Psoas muscle (tissue), 8 donors: ENCODE measurements around the gene E2F8. TPM values are rescaled to one million over a fixed set of nuclear protein-coding genes. Genes with fewer than 3 reads are reported as not detected.

ENCODE experiments used
- ATAC-seq, 4 donors: fragments of 200-7000 bp; cut with Tn5 transposase; one replicate each; pipeline ENCODE4 v1.9.1; 2020; ENCODE audit warnings: moderate library complexity in 3 of 4, mild to moderate bottlenecking in 2 of 4
- DNase-seq, 2 donors: peaks; one replicate each; pipeline ENCODE4 v3.0.0-alpha.2; 2020
- H3K27ac ChIP-seq: fragments of 200-600 bp; one replicate; pipeline ENCODE4 v1.8.0; 2022
- H3K27me3 ChIP-seq, 3 donors: fragments of 200-600 bp in 1 of 3; one replicate each; pipeline versions ENCODE4 v1.6.1 to v1.8.0; 2013 to 2022; ENCODE audit warnings: low read length in 2 of 3, mild to moderate bottlenecking in 2 of 3, moderate library complexity in 1 of 3; ENCODE audit not compliant: insufficient read depth in 3 of 3
- H3K36me3 ChIP-seq, 2 donors: fragments of 200-600 bp in 1 of 2; one replicate each; pipeline versions ENCODE4 v1.6.1 to v1.8.0; 2013 to 2022; ENCODE audit warnings: low read depth in 1 of 2, mild to moderate bottlenecking in 1 of 2, moderate library complexity in 1 of 2; ENCODE audit not compliant: insufficient read depth in 1 of 2
- H3K4me1 ChIP-seq: fragments of 200-600 bp; one replicate; pipeline ENCODE4 v1.8.0; 2022
- H3K4me3 ChIP-seq: fragments of 200-600 bp; one replicate; pipeline ENCODE4 v1.8.0; 2022; ENCODE audit warnings: mild to moderate bottlenecking
- H3K9me3 ChIP-seq: fragments of 200-600 bp; one replicate; pipeline ENCODE4 v1.8.0; 2022
- WGBS, 3 donors: extraction: QIAGEN DNeasy Blood & Tissue Kit; methylation state at CpG; one replicate each; pipeline versions ENCODE4 v1.1.6 to v1.1.7; 2013; 5-methylcytosine and 5-hydroxymethylcytosine counted together
- intact Hi-C, 2 donors: fragments of 100-400 bp; cut with DNase I; formaldehyde crosslinking; loops; one replicate each; pipeline versions ENCODE4 v1.11.0 to v1.14.2; 2022
- polyA plus RNA-seq, 3 donors: library from polyadenylated mRNA; stranded (reverse); fragments of 200-250 nt; gene quantifications; one replicate each; pipeline ENCODE4 v1.2.3, GENCODE V29; 2013
- total RNA-seq, 4 donors: library from RNA; stranded (reverse); fragmentation: NEBNext Ultra II Directional in 2 of 4; extraction: Animal tissue kit (Norgen Biotek cat#: 25700) in 2 of 4; gene quantifications; one replicate each; pipeline versions ENCODE4 v1.2.1 to v1.2.4, GENCODE V29; 2021 to 2023
- TF ChIP-seq, protein P1 (sequence below): fragments of 200-600 bp; IDR thresholded peaks from one replicate; pipeline ENCODE4 v1.8.0; 2022; ENCODE audit warnings: antibody characterized with exemption
- donor health status: healthy with polysubstance abuse.
- donor health status: DM: no; HTN: no; CAD: no; lungs with moderate emphysema.
- donor health status: Bipolar disorder and iron deficiency.
- donor health status: healthy.
- donor health status: DM: yes; HTN: yes; CAD: no.
- donor health status: DM: no; HTN: no; CAD: no.
- donor health status: DM: no; HTN: no; CAD: no.
- donor health status: DM: yes; HTN: yes; CAD: no.

Gene E2F8
- total and polyA plus RNA-seq, 7 donors = 1.00 to 11.6 (median 1.5) TPM

DNA sequence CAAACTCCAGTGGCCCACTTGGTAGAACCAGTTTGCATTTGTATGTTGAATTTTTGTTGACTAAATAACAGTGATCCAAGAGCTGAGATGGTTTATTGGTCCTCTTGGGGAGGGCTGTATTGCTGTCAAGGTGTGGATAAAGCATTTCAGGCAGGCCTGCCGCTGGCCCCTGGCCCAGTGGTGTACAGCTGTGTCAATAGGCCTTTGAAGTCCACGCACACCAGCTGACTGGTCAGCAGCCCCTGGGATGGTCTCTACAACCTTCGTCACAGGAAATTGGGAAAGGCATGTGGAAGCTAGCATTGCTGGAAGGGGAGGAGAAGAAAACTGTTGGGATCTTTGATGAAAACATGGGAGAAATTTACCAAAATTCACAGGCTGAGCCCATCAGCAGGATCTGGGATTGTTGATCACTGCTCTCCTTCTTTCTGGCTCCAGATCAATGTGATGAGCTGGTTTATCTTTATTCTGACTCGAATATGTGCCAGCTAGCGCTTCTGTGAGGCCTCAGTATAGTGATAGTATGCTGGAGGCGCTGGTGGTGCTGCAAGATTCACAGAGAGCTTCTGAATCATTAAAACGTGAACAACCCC lies 12.5 kb upstream of the E2F8 start:
- no peaks in the 10 kb centered on the region for H3K9me3 ChIP-seq
- TF ChIP-seq, protein P1, sequence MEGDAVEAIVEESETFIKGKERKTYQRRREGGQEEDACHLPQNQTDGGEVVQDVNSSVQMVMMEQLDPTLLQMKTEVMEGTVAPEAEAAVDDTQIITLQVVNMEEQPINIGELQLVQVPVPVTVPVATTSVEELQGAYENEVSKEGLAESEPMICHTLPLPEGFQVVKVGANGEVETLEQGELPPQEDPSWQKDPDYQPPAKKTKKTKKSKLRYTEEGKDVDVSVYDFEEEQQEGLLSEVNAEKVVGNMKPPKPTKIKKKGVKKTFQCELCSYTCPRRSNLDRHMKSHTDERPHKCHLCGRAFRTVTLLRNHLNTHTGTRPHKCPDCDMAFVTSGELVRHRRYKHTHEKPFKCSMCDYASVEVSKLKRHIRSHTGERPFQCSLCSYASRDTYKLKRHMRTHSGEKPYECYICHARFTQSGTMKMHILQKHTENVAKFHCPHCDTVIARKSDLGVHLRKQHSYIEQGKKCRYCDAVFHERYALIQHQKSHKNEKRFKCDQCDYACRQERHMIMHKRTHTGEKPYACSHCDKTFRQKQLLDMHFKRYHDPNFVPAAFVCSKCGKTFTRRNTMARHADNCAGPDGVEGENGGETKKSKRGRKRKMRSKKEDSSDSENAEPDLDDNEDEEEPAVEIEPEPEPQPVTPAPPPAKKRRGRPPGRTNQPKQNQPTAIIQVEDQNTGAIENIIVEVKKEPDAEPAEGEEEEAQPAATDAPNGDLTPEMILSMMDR = no peak
- ATAC-seq (no peak), DNase-seq (no peak)
- no peaks in the 10 kb centered on the region for H3K4me1 ChIP-seq
- no peak overlapping the region for H3K4me3 ChIP-seq
- intact Hi-C loops = loop anchor here in 1 of 2 donors (5.0 kb wide), 1 partner anchor 181 kb away; no protein-coding TSS in a partner anchor
- 69 to 74% (median 69%) methylated on average over 7 of the region's 7 CpGs for WGBS, 3 donors
- H3K27ac ChIP-seq = no peak overlapping the region
- H3K36me3 ChIP-seq = no peaks in the 10 kb centered on the region
- no peaks in the 10 kb centered on the region for H3K27me3 ChIP-seq

DNA sequence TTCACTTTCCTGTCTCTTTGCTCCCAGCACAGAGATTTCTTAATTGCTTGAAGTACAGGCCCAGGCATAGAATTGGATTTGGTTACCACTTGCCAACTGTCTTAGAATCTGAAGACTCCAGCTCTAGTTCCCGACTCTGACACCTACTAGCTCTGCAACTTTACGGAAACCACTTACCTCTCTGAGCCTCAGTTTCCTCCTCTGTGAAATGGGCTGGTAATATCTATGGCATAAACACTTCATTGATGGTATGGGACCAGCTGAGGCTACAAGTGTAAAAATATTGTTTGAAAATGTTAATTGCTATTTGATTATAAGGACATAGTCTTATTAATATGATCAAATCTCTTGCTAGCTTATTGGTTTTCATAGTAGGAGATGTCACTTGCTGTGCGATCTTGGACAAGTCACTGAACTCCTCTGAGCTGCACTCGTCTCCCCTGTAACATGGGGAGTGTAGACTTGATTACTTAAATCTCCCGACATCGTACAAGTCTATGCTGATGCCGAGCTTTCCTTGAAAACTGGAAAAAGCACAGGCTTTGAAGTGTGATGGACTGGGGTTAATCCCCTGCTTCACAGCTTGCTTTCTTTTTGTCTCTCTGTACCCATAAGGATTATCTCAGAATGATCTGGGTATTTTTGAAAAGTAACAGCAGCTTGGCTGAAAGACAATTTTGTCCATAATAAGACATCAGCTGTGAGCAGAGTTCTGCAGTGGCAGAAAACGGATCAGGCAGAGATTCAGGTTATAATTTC lies 11.8 kb upstream of the E2F8 start:
- Histone ChIP-seq H3K4me3 (no peak overlapping the region), H3K4me1 (no peaks in the 10 kb centered on the region), H3K9me3 (no peaks in the 10 kb centered on the region), H3K27ac (no peak overlapping the region), H3K36me3 (no peaks in the 10 kb centered on the region), H3K27me3 (no peaks in the 10 kb centered on the region)
- 57 to 74% (median 68%) methylated on average over 8 of the region's 8 CpGs for WGBS, 3 donors
- intact Hi-C loops = loop anchor here in 1 of 2 donors (5.0 kb wide), 1 partner anchor 180 kb away; no protein-coding TSS in a partner anchor
- ATAC-seq = no peak
- DNase-seq = no peak
- TF ChIP-seq, protein P1 = no peak

DNA sequence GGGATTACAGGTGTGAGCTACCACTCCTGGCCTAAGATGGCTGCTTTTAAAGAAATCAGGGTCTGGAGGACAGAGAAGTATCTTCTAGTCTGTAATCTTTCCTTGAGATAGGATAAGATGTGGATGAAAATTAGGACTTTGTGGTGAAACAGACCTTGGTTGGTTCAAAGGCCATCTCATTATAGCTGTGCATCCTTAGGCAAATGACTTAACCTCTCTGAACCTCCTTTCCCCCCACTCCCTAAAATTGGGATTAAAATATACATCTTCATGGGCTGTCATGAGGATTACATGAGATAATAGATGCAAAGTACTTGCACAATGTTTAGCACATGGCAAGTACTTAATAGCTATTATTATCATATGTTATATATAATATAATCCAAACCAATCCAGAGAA lies 10.8 kb upstream of the E2F8 start:
- ATAC-seq (no peak), DNase-seq (no peak)
- Histone ChIP-seq H3K27ac (no peak overlapping the region), H3K27me3 (no peaks in the 10 kb centered on the region), H3K4me1 (no peaks in the 10 kb centered on the region), H3K36me3 (no peaks in the 10 kb centered on the region), H3K4me3 (no peak overlapping the region), H3K9me3 (no peaks in the 10 kb centered on the region)
- TF ChIP-seq, protein P1 = no peak
- intact Hi-C loops = loop anchor here in 1 of 2 donors (5.0 kb wide), 1 partner anchor 179 kb away; no protein-coding TSS in a partner anchor

DNA sequence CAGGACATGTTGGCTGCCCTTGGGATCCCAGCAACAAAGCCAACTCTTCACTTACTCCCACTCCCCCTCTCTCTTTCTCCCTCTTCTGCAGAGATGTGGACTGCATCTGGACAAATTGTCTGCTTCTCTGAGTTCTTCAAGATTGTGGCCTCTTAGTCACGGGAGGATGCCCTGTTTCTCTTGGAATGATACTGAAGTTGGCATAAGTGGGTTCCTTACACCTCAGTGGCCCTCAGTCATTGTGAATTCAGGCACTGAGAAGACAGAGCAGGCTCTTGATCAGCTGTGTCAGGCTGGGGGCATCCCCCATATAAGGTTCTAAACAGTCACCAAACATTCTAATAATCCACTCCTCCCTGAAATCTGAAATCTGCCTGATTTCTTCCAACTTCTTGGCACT lies 6.1 kb upstream of the E2F8 start:
- peaks cover 0 to 19% (median 5%) of the 10 kb centered on the region in 3 donors for H3K27me3 ChIP-seq
- no peaks in the 10 kb centered on the region for H3K9me3 ChIP-seq
- TF ChIP-seq, protein P1 = no peak
- intact Hi-C loops = loop anchor here in 1 of 2 donors (10.0 kb wide), 1 partner anchor 62 kb away; no protein-coding TSS in a partner anchor
- no peak for ATAC-seq
- WGBS, 3 donors = 94 to 96% (median 95%) methylated on average over 1 of the region's 1 CpG
- peaks cover 6% of the 10 kb centered on the region for H3K4me1 ChIP-seq
- no peak overlapping the region for H3K4me3 ChIP-seq
- no peak for DNase-seq
- no peak overlapping the region for H3K27ac ChIP-seq
- H3K36me3 ChIP-seq = no peaks in the 10 kb centered on the region
